SK-N-DZ (cell line): Measurements from ENCODE around the gene ATG7.
"Not testable (repeated sequence)": the region's sequence is repeated elsewhere in the genome, so short reads cannot be mapped to it uniquely, and the experiment has no call there.

ENCODE experiments used
- DNase-seq: peaks from one replicate; pipeline ENCODE4 v3.0.0-alpha.2; 2015; ENCODE audit warnings: low spot score

The ATG7 gene

GRCh38 chr3:11348877-11349276 is 76.7 kb downstream of the ATG7 start:
- not testable (repeated sequence) for DNase-seq

GRCh38 chr3:11349446-11349845 is 77.2 kb downstream of the ATG7 start:
- DNase-seq, result no peak

- no peak for DNase-seq
These were observed 78.2 kb downstream of the ATG7 start for GRCh38 chr3:11350374-11350773.

GRCh38 chr3:11351451-11351850 is 79.3 kb downstream of the ATG7 start:
- DNase-seq, result no peak

GRCh38 chr3:11356269-11356668 is 84.1 kb downstream of the ATG7 start:
- DNase-seq, result no peak

GRCh38 chr3:11362600-11362999 is 90.4 kb downstream of the ATG7 start:
- no peak for DNase-seq

- DNase-seq, result no peak
These were observed 91.5 kb downstream of the ATG7 start for GRCh38 chr3:11363715-11364114.

- no peak for DNase-seq
These were observed 92.0 kb downstream of the ATG7 start for GRCh38 chr3:11364181-11364580.

GRCh38 chr3:11367143-11367693 is 95.0 kb downstream of the ATG7 start:
- no peak for DNase-seq

GRCh38 chr3:11370191-11370590 is 98.0 kb downstream of the ATG7 start:
- DNase-seq, result no peak

- no peak for DNase-seq
These were observed 98.8 kb downstream of the ATG7 start for GRCh38 chr3:11370966-11371365.

- DNase-seq, result no peak
These were observed 99.5 kb downstream of the ATG7 start for GRCh38 chr3:11371747-11372146.

- DNase-seq, result no peak
These were observed 101.0 kb downstream of the ATG7 start for GRCh38 chr3:11373235-11373634.

- DNase-seq, result no peak
These were observed 101.5 kb downstream of the ATG7 start for GRCh38 chr3:11373654-11374053.

GRCh38 chr3:11375333-11376088 is 103.3 kb downstream of the ATG7 start:
- DNase-seq, result no peak

GRCh38 chr3:11377719-11378118 is 105.5 kb downstream of the ATG7 start:
- no peak for DNase-seq

GRCh38 chr3:11379238-11379823 is 107.1 kb downstream of the ATG7 start:
- DNase-seq, result peak; percentile 67

GRCh38 chr3:11379824-11380701 is 107.9 kb downstream of the ATG7 start:
- DNase-seq, result no peak

- DNase-seq, result no peak
These were observed 108.9 kb downstream of the ATG7 start for GRCh38 chr3:11381141-11381540.

- DNase-seq, result no peak
These were observed 109.4 kb downstream of the ATG7 start for GRCh38 chr3:11381563-11381962.

- no peak for DNase-seq
These were observed 110.0 kb downstream of the ATG7 start for GRCh38 chr3:11382146-11382745.

GRCh38 chr3:11384074-11384473 is 111.9 kb downstream of the ATG7 start:
- no peak for DNase-seq
